Activated CD4-positive, alpha-beta memory T cell treated with anti-CD3 and anti-CD28 coated beads for 36 hours (primary cell): ENCODE measurements around the gene CYP2D6. TPM values are rescaled to one million over a fixed set of nuclear protein-coding genes. Genes with fewer than 3 reads are reported as not detected.
"Not testable (repeated sequence)": the region's sequence is repeated elsewhere in the genome, so short reads cannot be mapped to it uniquely, and the experiment has no call there.

Source experiments
- CTCF ChIA-PET: fragments of 350-600 bp; sonication (Branson Sonifier 250); formaldehyde crosslinking; loops from one replicate; lab custom pipeline; 2021; ENCODE audit warnings: antibody characterized with exemption, inconsistent platforms; lab: Charles Lee
- POLR2A ChIA-PET: fragments of 350-600 bp; sonication (Branson Sonifier 250); formaldehyde crosslinking; loops from one replicate; lab custom pipeline; 2021; ENCODE audit warnings: antibody characterized with exemption; lab: Charles Lee
- DNase-seq: peaks from one replicate; pipeline ENCODE4 v3.0.0-alpha.2; 2020
- H3K27ac Mint-ChIP-seq: one replicate; pipeline ENCODE4 v1.8.0; 2021; ENCODE audit warnings: mixed read lengths
- H3K27me3 Mint-ChIP-seq: one replicate; pipeline ENCODE4 v1.8.0; 2021; ENCODE audit warnings: mixed read lengths
- H3K36me3 Mint-ChIP-seq: one replicate; pipeline ENCODE4 v1.8.0; 2021; ENCODE audit warnings: mixed read lengths
- H3K4me1 Mint-ChIP-seq: one replicate; pipeline ENCODE4 v1.8.0; 2021; ENCODE audit warnings: low read depth, mixed read lengths
- H3K4me3 Mint-ChIP-seq: one replicate; pipeline ENCODE4 v1.8.0; 2021; ENCODE audit warnings: mild to moderate bottlenecking, mixed read lengths
- H3K9me3 Mint-ChIP-seq: one replicate; pipeline ENCODE4 v1.8.0; 2021; ENCODE audit warnings: mixed read lengths
- intact Hi-C: fragments of 100-400 bp; cut with micrococcal nuclease; formaldehyde crosslinking; loops from one replicate; pipeline ENCODE4 v1.15.1; 2023
- total RNA-seq, 2 experiments: library from RNA; stranded (reverse); gene quantifications; one replicate each; pipeline ENCODE4 v1.2.3, GENCODE V29; 2021

Gene CYP2D6
- total RNA-seq, 2 experiments from 2014 or later = 1.5 to 1.9 TPM

GRCh38 chr22:42156121-42156520, 25.5 kb upstream of the CYP2D6 start:
- CTCF ChIA-PET = no interaction called here
- no peak for DNase-seq
- H3K27me3 Mint-ChIP-seq = no peaks in the 10 kb centered on the region
- H3K27ac Mint-ChIP-seq = no peak overlapping the region
- intact Hi-C loops = no loop called here
- POLR2A ChIA-PET = no interaction called here
- H3K9me3 Mint-ChIP-seq = no peaks in the 10 kb centered on the region
- H3K4me1 Mint-ChIP-seq = no peaks in the 10 kb centered on the region
- H3K36me3 Mint-ChIP-seq = peaks cover 21% of the 10 kb centered on the region
- no peak overlapping the region for H3K4me3 Mint-ChIP-seq

GRCh38 chr22:42155053-42155543, 24.5 kb upstream of the CYP2D6 start:
- CTCF ChIA-PET = no interaction called here
- intact Hi-C loops = no loop called here
- POLR2A ChIA-PET = no interaction called here
- peaks cover 19% of the 10 kb centered on the region for H3K36me3 Mint-ChIP-seq
- DNase-seq = no peak
- H3K27ac Mint-ChIP-seq = no peak overlapping the region
- no peaks in the 10 kb centered on the region for H3K4me1 Mint-ChIP-seq
- no peak overlapping the region for H3K4me3 Mint-ChIP-seq
- no peaks in the 10 kb centered on the region for H3K9me3 Mint-ChIP-seq
- no peaks in the 10 kb centered on the region for H3K27me3 Mint-ChIP-seq

GRCh38 chr22:42154293-42155052, 23.9 kb upstream of the CYP2D6 start:
- intact Hi-C loops = no loop called here
- H3K9me3 Mint-ChIP-seq = no peaks in the 10 kb centered on the region
- H3K4me3 Mint-ChIP-seq = no peak overlapping the region
- H3K4me1 Mint-ChIP-seq = no peaks in the 10 kb centered on the region
- H3K27ac Mint-ChIP-seq = no peak overlapping the region
- no peaks in the 10 kb centered on the region for H3K27me3 Mint-ChIP-seq
- ChIA-PET POLR2A (no interaction called here), CTCF (no interaction called here)
- DNase-seq = no peak
- peaks cover 19% of the 10 kb centered on the region for H3K36me3 Mint-ChIP-seq

GRCh38 chr22:42152661-42153270, 22.2 kb upstream of the CYP2D6 start:
- H3K27ac Mint-ChIP-seq = no peak overlapping the region
- H3K36me3 Mint-ChIP-seq = peaks cover 17% of the 10 kb centered on the region
- no peak overlapping the region for H3K4me3 Mint-ChIP-seq
- no peak for DNase-seq
- CTCF ChIA-PET = no interaction called here
- H3K9me3 Mint-ChIP-seq = no peaks in the 10 kb centered on the region
- no peaks in the 10 kb centered on the region for H3K4me1 Mint-ChIP-seq
- intact Hi-C loops = no loop called here
- POLR2A ChIA-PET = no interaction called here
- no peaks in the 10 kb centered on the region for H3K27me3 Mint-ChIP-seq

GRCh38 chr22:42151924-42152635, 21.5 kb upstream of the CYP2D6 start:
- POLR2A ChIA-PET = no interaction called here
- intact Hi-C loops = no loop called here
- DNase-seq = no peak
- CTCF ChIA-PET = no interaction called here
- H3K9me3 Mint-ChIP-seq = no peaks in the 10 kb centered on the region
- no peaks in the 10 kb centered on the region for H3K27me3 Mint-ChIP-seq
- no peaks in the 10 kb centered on the region for H3K4me1 Mint-ChIP-seq
- H3K36me3 Mint-ChIP-seq = peaks cover 19% of the 10 kb centered on the region
- H3K4me3 Mint-ChIP-seq = no peak overlapping the region
- H3K27ac Mint-ChIP-seq = no peak overlapping the region

- no peak for DNase-seq
- CTCF ChIA-PET = no interaction called here
- POLR2A ChIA-PET = no interaction called here
- Mint-ChIP-seq H3K9me3 (no peaks in the 10 kb centered on the region), H3K4me1 (no peaks in the 10 kb centered on the region), H3K27me3 (no peaks in the 10 kb centered on the region), H3K4me3 (no peak overlapping the region), H3K27ac (no peak overlapping the region), H3K36me3 (peaks cover 23% of the 10 kb centered on the region)
- intact Hi-C loops = no loop called here
Observed at GRCh38 chr22:42150727-42151590, 20.3 kb upstream of the CYP2D6 start.

- DNase-seq, CTCF ChIA-PET, H3K27ac Mint-ChIP-seq, H3K27me3 Mint-ChIP-seq, intact Hi-C loops, H3K4me3 Mint-ChIP-seq, H3K9me3 Mint-ChIP-seq, POLR2A ChIA-PET, H3K4me1 Mint-ChIP-seq: not testable (repeated sequence)
- peaks cover 15% of the 10 kb centered on the region for H3K36me3 Mint-ChIP-seq
Observed at GRCh38 chr22:42149798-42150197, 19.2 kb upstream of the CYP2D6 start.

GRCh38 chr22:42145175-42145574, 14.6 kb upstream of the CYP2D6 start:
- Mint-ChIP-seq H3K4me3 (no peak overlapping the region), H3K4me1 (no peaks in the 10 kb centered on the region), H3K9me3 (no peaks in the 10 kb centered on the region), H3K27ac (no peak overlapping the region), H3K27me3 (no peaks in the 10 kb centered on the region), H3K36me3 (peaks cover 14% of the 10 kb centered on the region)
- CTCF ChIA-PET = no interaction called here
- POLR2A ChIA-PET = no interaction called here
- no peak for DNase-seq
- intact Hi-C loops = no loop called here

GRCh38 chr22:42143859-42144822, 13.5 kb upstream of the CYP2D6 start:
- H3K4me1 Mint-ChIP-seq, intact Hi-C loops, H3K27me3 Mint-ChIP-seq, DNase-seq, H3K27ac Mint-ChIP-seq, CTCF ChIA-PET, POLR2A ChIA-PET, H3K9me3 Mint-ChIP-seq, H3K4me3 Mint-ChIP-seq: not testable (repeated sequence)
- H3K36me3 Mint-ChIP-seq = peaks cover 17% of the 10 kb centered on the region

GRCh38 chr22:42142771-42143461, 12.3 kb upstream of the CYP2D6 start:
- no peak for DNase-seq
- no peaks in the 10 kb centered on the region for H3K4me1 Mint-ChIP-seq
- intact Hi-C loops = no loop called here
- H3K27ac Mint-ChIP-seq = no peak overlapping the region
- peaks cover 18% of the 10 kb centered on the region for H3K36me3 Mint-ChIP-seq
- ChIA-PET CTCF (no interaction called here), POLR2A (no interaction called here)
- no peaks in the 10 kb centered on the region for H3K9me3 Mint-ChIP-seq
- no peaks in the 10 kb centered on the region for H3K27me3 Mint-ChIP-seq
- no peak overlapping the region for H3K4me3 Mint-ChIP-seq
